ENCODE data around the gene ACIN1.

ACIN1 gene, protein sequence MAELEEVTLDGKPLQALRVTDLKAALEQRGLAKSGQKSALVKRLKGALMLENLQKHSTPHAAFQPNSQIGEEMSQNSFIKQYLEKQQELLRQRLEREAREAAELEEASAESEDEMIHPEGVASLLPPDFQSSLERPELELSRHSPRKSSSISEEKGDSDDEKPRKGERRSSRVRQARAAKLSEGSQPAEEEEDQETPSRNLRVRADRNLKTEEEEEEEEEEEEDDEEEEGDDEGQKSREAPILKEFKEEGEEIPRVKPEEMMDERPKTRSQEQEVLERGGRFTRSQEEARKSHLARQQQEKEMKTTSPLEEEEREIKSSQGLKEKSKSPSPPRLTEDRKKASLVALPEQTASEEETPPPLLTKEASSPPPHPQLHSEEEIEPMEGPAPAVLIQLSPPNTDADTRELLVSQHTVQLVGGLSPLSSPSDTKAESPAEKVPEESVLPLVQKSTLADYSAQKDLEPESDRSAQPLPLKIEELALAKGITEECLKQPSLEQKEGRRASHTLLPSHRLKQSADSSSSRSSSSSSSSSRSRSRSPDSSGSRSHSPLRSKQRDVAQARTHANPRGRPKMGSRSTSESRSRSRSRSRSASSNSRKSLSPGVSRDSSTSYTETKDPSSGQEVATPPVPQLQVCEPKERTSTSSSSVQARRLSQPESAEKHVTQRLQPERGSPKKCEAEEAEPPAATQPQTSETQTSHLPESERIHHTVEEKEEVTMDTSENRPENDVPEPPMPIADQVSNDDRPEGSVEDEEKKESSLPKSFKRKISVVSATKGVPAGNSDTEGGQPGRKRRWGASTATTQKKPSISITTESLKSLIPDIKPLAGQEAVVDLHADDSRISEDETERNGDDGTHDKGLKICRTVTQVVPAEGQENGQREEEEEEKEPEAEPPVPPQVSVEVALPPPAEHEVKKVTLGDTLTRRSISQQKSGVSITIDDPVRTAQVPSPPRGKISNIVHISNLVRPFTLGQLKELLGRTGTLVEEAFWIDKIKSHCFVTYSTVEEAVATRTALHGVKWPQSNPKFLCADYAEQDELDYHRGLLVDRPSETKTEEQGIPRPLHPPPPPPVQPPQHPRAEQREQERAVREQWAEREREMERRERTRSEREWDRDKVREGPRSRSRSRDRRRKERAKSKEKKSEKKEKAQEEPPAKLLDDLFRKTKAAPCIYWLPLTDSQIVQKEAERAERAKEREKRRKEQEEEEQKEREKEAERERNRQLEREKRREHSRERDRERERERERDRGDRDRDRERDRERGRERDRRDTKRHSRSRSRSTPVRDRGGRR

GRCh38 chr14:23094666-23095195 is at the start of gene ACIN1:
Gene ACIN1 (minus strand): TSS chr14:23095136. CDS start chr14:23095112, 24 bp downstream.
- DNase-seq (ENCODE audit: low spot score): peak; percentile 86

- no peak for DNase-seq (ENCODE audit: low spot score)
Measured at GRCh38 chr14:23143911-23144310, 49.0 kb upstream of the ACIN1 start.

GRCh38 chr14:23142826-23143225 is 47.9 kb upstream of the ACIN1 start:
- no peak for DNase-seq (ENCODE audit: low spot score)

DNA sequence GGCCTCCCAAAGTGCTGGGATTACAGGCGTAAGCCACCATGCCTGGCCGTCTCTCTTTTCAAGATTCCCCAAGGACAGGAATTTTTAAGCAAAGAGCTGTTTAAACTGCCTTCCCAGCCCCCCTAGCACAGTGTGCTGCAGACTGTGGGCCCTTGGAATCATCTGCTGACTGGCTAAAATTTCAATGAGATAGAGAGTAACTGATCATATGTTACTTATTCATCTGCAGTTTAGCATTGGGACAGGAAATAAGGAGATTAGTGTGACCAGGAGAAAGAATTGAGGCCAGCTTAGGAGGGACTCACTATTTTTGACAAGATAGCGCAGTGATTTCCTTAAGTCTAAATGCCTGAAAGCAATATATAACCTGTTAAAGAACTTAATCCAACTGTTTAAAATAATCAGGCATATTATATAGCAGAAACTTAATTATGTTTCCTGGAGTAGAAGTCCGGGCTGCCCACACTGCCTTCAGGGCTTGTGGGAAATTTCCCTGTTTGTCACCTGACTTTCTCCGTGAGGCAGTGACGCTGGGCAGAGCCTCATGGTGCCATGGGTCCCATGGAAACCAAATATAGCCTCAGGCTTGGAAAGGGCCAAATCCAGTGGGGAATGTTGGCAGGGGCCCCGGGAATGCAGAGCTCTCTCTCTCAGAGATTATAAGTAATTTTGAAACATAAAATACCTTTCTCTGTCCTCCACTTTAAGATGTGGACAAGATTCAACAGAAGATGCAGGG is 46.9 kb upstream of the ACIN1 start:
- DNase-seq (ENCODE audit: low spot score): no peak

- no peak for DNase-seq (ENCODE audit: low spot score)
Measured at GRCh38 chr14:23140371-23140770, 45.4 kb upstream of the ACIN1 start.

- DNase-seq (ENCODE audit: low spot score): no peak
Measured at GRCh38 chr14:23139874-23140273, 44.9 kb upstream of the ACIN1 start.

GRCh38 chr14:23137813-23138535 is 43.0 kb upstream of the ACIN1 start:
- no peak for DNase-seq (ENCODE audit: low spot score)

DNA sequence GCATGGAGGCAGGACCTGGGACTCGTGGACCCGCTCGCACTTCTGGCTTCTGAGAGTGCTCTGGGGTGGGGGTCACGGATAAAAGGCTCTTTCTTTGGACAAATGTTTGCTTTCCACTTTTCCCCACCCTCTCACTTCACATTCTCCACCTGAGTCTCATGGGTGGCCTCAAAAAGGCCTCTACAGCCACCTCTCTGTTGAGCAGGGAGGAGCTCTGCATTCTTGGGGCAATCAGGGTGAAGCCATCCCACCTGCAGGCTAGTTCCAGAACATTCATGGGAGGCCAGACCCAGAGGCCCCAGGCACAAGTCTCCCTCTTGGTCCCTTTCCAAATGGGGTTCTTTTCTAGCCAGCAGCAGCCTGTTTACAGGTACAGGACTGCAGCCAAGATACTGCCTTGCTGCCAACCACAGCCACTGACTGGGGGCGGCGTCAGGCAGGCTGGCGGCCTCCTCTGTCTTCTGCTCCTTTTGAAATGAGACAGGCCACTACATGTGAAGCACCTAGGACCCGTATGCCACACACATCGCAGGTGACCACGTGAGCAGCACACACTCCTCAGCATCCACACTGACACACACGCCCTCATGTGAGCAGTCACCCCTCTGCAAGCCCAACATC is 42.4 kb upstream of the ACIN1 start:
- no peak for DNase-seq (ENCODE audit: low spot score)

DNA sequence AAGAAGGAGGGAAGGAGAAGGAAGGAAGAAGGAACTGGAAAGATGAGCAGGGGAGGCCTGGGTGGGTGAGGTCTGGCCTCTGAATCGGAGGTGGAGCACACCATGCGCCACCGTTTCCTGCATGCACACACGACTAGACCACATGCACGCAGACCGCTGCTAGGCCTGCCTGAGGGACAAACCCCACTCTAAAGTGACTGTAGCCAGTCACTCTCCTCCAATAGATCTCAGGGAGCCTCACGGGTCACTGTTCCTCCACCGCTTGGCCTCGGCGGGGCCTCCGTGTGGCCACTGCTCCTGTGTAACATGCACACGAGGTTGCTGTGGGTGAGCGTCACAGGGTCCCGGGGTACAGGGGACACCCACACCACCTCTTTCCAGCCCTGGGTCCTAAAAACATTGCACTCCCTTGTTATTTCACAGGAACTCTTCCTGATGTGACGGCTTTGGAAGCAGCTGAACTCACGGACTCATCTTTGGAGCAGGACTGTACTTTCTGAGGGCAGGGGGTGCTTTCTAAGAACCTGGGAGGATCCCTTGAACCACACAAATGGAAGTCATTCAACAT is 41.7 kb upstream of the ACIN1 start:
- DNase-seq (ENCODE audit: low spot score): no peak

- no peak for DNase-seq (ENCODE audit: low spot score)
Measured at GRCh38 chr14:23132970-23133369, 38.0 kb upstream of the ACIN1 start.

DNA sequence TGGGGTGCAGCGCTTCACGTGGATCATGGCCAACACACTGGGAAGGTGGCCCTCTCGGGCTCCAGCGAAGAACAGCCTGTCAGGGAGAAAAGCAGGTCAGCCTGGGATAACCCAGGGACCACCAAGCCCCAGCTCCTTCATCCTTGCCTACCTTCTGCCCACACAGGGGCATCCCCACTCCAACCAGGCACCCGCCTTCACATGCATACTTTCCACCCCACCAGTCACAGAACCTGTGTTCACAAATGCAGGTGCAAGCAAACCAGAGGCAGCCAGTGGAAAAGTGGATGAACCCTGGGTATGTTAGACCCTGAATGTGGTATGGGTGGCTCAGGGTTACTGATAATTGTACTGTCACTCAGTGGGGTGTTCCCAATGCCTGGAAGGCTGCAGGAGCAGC is 36.5 kb upstream of the ACIN1 start:
- DNase-seq (ENCODE audit: low spot score): no peak

- DNase-seq (ENCODE audit: low spot score): no peak
Measured at GRCh38 chr14:23130871-23131270, 35.9 kb upstream of the ACIN1 start.

DNA sequence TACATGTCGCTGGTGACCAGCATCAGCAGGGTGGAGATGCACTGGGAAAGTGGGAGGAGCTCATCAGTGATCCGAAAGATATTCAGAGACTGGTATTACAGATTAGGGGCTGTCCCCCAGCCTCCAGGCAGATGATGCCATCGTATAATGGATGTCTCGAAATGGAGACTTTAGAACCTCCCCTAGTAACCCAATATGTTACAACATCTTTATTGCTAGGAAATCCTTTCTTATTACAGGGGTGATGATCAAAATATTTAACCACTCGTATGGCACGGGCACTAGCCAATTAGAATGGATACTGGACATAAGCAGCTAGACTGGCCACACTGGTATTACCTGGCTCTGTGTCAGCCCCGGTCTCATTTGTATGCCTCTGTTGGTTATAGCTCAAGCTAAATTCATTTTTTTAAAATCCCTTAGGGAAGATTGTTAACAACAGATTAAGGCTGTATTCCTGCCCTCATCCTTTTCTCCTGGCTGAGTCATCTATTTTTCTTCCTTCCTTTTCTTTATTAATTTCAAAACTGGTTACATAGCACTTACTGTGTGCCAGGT is 34.9 kb upstream of the ACIN1 start:
- no peak for DNase-seq (ENCODE audit: low spot score)

- no peak for DNase-seq (ENCODE audit: low spot score)
Measured at GRCh38 chr14:23128969-23129758, 34.2 kb upstream of the ACIN1 start.

DNA sequence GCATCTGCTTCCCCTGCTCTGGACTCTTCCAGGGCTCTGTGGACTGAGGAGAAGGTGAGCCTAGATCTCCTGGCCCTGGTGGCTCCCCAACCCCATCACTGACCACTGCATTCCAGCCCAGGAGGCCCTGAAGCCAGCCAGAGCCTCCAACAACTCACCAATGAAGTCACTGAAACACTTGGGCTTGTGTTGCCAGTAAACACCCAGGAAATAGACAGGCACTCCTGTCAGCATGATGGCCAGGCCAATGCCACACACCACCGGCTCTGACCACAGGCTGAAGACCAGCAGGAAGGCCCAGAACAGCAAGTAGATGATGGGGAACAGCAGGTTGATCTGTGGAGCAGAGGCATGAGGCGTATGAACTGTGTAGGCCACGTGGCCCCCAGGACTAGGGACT is 32.9 kb upstream of the ACIN1 start:
- DNase-seq (ENCODE audit: low spot score): no peak

- DNase-seq (ENCODE audit: low spot score): no peak
Measured at GRCh38 chr14:23126548-23127278, 31.8 kb upstream of the ACIN1 start.

GRCh38 chr14:23125933-23126524 is 31.1 kb upstream of the ACIN1 start:
- DNase-seq (ENCODE audit: low spot score): no peak

DNA sequence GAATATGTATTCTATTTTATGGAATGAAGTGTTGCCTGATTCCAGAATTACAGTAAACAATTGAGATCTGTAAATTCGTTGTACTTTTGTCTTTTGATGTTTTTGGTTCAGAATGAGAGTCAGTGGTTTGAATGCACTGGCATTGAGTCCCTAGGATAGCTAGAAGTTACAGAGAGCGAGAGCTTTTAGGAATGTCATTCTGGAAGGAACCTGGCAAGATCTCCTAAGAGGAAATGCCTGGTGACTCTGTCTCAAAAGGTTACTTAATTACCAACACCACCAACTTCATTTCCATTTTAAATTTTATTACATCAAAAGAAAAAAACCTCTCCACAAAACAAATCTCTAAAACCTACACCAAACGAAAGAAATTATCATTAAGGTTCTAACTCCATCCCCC is 30.1 kb upstream of the ACIN1 start:
- DNase-seq (ENCODE audit: low spot score): no peak
